AG08396 (cell line): ENCODE measurements around the gene KRT81.
A peak's percentile ranks its signal among the peaks of the same experiment; 100 is the strongest.
"Not testable (repeated sequence)": the region's sequence is repeated elsewhere in the genome, so short reads cannot be mapped to it uniquely, and the experiment has no call there.

ENCODE experiments used
- DNase-seq: peaks from one replicate; pipeline ENCODE4 v3.0.0; 2012; ENCODE audit warnings: low spot score, mixed read lengths

Gene KRT81

DNA sequence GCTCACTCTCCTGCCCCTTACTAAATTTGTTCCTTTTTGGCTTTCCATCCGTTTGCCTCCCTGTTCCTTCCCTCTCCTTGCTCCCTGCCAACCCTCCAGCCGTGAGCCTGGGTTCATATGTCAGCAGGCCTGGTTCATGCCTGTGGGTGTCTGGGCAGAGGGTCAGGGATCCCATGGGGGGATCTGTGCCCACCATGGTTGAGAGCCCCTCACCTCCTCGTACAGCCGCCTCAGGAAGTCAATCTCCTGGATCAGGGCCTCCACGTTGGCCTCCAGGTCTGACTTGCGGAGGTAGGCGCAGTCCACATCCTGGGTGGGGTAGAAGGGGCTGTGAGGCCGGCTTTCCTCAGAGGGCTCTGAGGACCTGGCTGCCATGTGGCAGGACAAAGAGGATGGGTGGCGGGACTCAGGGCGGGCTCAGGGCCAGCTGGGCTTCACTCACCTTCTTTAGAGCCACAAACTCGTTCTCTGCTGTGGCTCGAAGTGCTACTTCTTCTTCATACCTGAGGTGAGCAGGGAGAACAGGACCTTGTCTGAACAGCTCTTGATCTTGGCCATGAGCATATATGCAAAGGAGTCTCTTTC lies 26.2 kb upstream of the KRT81 start:
- no peak for DNase-seq

DNA sequence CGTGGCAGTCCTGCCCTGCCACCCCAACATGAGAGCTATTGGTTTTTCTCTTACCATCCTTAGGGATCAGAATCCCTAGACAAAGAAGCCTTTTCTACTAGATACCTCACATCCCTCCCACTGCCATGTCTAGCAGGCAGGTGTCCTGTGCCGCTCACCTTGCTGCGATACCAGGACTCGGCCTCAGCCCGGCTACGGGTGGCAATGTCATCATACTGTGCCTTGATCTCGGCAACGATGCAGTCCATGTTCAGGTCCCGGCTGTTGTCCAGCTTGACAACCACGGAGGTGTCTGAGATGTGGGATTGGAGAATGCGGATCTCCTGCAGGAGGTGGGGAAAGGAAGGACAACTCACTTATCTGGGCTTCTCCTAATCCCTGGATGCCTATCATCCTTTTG lies 25.4 kb upstream of the KRT81 start:
- no peak for DNase-seq

DNA sequence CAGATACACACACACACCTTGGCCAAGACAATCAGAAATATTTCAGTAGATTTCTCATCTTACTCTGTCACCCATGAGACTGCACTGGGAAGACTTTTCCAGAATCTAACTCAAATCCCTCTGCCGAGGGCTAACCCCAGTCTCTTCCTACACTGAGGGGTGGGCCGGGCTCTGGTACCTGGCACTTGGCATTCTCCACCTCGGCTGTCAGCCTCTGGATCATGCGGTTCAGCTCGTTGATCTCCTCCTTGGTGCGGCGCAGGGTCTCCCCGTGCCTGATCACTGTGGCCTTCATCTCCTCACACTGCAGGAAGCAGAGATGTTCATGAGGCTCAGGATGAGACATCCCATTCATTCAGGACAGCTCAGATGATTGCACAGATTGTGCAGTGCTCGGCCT lies 25.0 kb upstream of the KRT81 start:
- DNase-seq = no peak

DNA sequence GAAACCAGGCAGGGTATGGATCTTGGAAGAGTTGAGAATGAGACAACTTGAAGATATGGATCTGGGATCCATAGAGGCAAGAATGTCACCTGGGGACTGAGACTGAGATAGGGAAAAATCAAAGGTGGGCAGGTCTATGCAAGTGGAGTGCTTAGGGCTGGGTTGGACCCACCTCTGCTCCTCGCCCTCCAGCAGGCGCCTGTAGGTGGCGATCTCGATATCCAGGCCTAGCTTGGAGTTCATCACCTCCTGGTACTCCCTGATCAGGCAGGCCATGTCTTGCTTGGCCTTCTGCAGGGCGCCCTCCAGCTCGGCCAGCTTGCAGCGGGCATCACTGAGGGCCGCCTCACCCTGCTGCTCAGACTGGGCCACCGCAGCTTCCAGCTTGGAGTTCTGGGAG lies 24.4 kb upstream of the KRT81 start:
- not testable (repeated sequence) for DNase-seq

DNA sequence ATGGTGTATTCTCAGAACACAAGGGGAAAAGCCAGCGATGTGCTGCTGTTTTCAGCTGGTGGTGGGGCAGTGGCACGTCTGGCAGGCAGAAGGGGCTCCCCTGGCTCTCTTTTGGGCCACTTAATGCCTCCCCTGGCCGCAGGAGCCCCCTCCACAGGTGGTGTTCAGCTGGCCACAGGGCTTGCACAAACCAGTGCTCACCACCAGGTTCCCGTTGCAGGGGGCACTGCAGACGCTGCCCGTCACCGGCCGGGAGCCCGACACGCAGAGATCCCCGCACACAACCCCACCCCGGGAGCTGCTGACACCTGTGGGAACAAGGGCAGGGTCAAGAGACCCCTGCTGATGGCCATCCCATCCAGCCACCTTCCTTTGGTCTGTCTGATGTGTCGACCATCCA lies 23.2 kb upstream of the KRT81 start:
- no peak for DNase-seq

DNA sequence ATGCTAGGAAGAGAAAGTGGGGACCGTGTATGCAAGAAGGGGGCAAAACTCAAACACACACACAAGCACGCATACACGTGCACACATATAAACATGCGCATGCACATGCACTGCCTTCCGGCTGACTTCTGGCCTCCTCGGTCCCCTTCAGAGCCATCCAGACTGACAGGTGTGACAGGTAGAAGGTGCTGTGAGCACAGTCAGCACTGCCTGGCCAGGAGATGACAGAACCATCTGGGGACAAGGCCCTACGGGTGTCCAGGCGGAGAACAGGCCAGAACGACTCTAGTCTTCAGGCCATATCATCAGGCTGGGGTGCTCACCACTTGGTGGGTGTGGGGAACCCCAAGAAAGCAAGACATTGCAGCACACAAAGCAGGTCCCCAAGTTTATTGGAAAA lies 22.6 kb upstream of the KRT81 start:
- no peak for DNase-seq

DNA sequence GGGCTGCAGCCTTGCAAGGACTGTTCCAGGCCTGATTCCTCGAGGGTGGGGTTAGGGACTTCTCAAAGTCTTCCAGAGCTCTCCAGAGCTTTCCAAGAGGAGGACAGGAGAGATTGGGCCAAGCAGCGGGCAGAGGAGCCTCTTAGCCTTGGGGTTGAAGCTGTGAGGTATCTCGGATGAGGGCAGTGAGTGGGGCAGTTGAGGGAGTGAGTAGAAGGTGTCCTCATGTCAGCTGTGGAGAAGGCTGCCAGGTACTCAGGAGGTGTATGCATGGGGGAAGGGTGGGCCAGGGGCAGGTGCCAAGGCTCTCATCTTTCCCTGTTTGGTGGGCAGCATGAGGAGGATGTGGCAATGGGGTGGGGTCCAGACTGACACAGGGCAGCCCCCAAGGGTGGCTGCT lies 22.1 kb upstream of the KRT81 start:
- no peak for DNase-seq

DNA sequence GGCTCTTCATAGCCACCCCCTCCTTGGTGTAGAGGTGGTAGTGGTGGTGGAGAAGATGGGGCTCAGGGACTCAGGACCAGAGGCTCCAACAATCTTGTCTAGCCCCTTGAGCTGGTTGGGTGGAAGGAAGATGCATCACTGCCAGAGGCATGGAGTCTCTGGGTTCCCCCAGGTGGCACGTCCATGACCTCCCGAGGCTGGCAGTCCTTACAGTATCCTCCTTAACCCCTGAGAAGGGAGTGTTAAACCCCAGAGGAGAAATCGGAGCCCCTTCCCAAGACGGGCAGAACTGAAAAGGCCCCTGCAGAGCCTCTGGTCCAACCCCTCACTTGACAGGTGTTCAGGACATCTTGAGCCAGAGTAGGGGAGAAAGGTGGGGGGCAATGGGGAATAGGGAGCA lies 20.8 kb upstream of the KRT81 start:
- DNase-seq = no peak

DNA sequence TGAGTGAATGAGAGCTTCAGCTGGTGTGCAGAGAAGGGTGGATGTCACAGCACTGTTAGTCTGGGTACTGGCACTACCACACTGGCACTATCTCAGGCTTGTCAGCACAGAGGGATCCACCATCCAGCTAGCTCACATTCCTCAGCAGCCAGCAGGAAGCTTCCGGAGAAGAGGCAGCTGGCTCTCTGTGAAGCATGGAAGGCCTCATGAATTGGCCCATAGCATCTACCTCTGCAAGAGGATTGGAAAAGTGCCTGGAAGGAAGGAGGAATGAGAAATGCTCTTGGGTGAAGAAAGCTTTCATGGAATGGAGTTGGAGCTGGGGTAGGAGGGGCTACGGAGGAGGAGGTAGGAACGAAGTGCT lies 19.9 kb upstream of the KRT81 start:
- DNase-seq = peak; percentile 43

DNA sequence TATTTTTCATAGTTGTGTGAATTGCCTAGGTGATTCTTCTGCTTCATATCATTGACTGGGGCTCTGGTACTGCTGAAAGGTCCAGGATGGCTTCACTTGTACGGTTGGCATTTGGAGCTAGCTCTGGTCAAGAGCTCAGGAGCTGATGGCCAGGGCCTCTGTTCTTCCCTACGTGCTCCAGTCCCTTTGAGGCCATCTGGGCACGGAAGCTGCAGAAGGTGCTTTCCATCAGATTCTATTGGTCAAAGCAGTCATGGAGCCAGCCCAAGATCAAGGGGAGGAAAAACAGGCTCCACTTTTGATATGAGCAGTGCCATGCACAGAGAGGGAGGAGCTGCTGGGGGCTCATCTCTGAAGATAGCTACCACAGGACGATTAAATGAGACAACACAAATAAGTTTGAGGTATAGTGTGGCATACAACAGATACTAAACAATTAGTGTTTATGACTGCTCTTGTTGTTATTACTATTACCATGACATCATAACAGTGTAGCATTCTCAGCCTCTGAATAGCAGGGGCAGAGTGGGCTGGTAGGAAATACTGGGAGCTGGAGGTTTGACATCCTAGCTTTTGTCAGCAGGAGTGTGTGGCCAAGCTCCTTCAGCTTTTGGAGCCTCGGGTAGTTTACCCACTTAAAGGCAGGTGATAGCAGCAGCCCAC lies 19.4 kb upstream of the KRT81 start:
- peak; percentile 78 for DNase-seq

DNA sequence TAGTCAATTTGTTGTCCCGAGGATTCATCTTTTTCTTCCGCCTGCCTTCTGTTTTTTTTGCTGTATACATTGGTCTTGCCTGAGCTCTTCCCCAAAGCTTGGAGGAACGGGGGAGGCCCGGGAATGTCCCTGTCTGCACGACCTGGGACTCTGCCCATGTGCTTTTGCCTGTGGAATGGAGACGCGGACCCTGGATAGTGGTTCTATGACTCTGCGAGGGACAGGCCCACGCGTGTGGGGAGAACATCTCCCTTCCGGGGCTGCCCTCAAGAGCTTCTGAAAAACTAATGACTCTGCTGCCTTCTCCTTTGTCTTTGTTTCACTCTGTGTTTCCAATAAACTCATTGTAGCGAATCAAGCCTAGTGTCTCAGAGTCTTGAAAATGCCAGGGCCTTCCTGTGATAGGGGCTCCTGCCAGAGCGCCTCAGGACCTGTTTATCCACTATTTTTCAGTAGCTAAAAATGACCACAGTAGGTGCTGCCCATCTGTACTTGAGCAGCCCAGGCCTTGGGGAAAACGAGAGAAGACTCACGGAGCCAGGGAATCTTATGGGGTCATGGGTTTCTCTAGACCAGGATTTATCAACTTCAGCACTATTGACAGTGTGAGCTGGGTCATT lies 17.6 kb upstream of the KRT81 start:
- DNase-seq = no peak

DNA sequence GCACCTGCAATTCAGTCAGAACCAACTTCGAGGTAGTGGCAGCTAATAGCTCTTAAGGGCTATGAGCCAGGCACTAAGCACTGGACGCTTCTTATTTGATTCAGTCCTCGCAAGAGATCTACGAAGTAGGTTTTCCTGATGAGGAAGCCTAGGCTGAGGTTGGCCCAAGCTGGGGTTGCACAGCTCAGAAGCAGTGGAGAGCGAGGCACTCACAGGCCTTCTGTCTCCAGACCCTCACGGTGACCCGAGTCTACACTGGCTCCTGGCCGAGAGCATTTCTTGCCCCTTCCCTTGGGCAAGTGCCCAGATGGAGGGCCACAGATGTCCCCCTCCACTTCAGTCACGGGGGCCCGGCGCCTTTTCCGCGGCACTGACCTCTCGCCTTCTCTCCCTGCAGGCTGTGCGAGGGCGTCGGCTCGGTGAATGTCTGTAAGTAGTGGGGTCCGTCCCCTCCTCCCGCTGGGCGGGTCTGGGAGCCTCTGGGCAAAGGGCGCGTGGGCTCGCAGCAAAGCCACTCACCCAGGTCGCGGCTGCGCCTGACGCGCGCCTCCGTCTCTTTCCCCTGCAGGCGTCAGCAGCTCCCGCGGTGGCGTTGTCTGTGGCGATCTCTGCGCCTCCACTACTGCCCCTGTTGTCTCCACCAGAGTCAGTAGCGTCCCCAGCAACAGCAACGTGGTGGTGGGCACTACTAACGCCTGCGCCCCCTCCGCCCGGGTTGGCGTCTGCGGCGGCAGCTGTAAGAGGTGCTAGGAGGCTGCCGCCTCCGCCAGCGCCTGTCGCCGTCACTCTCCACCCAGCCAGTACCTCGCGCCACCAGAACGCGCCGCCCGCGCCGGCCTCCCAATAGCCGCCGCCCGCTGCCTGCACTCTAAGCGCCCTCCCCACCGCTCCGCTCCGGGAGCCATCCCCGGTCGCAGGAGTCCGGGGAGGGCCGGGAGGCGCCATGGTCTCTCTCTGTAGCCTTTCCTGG lies 16.8 kb upstream of the KRT81 start:
- DNase-seq = peak; percentile 77

DNA sequence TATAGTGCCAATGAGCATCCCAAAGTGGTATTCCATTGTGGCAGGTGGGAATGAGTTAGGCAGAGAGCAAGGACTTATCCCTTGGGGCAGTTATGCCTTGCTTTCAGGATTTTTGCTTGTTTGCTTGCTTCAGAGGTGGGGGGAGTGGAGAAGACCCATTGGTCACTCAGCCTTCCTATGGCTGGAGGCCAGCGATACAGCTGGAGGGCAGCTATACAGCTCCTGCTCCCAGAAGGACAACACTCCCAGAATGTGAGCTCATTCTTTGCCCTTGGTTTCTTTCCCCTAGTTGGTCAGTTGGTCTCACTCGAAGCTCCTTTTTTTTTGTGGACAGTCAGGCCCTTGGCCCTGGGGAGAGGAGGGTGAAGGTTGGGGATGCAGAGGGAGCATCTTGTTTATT lies 15.4 kb upstream of the KRT81 start:
- DNase-seq = no peak

DNA sequence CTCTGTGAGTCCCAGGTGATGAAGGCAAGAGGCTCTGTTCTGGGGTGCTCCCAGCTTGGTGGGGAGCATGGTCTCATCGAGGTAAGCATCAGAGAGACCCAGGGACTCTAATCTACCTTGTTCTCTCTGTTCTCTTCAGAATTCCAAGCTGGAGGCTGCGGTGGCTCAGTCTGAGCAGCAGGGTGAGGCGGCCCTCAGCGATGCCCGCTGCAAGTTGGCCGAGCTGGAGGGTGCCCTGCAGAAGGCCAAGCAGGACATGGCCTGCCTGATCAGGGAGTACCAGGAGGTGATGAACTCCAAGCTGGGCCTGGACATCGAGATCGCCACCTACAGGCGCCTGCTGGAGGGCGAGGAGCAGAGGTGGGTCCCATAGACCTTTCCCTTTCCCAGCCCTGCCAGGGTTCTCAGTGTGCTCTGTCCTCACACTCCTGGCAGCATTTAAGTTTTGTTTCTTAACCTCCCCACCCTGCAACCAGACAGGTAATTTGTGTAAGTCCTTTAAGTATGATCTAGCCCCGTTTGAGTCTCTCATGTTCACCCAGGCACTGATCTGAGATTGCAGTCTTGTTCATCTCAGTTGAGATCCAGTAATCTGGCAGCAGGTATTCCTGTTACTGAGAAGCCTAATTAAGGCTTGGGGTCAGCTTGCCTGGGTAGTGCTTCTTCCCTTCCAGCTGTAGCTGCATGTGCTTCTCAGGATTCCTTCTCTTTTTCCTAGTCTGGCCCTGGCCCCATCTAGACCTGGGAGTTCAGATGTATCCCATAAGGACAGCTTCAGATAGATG lies 14.8 kb upstream of the KRT81 start:
- DNase-seq = no peak

DNA sequence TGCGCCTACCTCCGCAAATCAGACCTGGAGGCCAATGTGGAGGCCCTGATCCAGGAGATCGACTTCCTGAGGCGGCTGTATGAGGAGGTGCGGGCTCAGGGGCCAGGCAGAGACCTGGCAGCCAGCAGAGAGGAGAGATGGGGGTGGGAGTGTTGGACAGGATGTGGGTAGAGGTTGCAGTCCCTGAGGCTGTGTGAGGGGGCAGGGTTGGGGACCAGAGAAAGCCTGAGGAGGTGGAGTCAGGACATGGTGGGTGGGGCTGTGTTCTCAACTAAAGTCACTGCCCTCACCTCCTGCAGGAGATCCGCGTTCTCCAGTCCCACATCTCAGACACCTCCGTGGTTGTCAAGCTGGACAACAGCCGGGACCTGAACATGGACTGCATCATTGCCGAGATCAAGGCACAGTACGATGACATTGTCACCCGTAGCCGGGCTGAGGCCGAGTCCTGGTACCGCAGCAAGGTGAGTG lies 13.6 kb upstream of the KRT81 start:
- not testable (repeated sequence) for DNase-seq

DNA sequence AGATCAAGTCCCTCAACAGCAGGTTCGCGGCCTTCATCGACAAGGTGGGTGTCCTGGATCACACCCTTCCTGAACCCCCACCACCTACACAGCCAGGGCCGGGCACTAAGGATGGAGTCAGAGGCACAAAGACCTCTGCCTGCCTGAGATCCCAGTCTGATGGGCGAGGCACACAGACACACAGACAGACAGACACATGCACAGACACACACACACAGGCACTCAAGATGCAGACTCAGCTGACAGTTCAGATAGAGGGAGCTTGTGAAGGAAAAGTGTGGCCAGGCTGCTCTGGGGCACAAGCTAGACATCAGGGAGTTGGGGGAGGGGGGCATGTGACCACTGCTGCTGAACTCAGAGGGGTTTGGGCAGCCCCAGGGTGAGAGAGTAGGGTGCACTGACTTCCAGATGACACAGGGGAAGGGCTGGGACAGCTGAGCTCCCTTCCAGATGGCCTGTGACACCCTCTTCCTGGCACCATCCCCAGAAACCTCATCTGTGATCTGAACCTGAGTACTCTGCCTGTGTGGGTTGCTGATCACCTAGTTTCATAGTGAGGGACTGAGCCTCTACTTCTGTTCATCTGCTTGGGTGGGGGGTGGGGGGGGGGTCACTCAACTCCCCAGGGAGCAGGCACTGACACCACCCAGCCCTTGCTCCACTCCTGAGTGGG lies 11.0 kb upstream of the KRT81 start:
- DNase-seq = not testable (repeated sequence)

DNA sequence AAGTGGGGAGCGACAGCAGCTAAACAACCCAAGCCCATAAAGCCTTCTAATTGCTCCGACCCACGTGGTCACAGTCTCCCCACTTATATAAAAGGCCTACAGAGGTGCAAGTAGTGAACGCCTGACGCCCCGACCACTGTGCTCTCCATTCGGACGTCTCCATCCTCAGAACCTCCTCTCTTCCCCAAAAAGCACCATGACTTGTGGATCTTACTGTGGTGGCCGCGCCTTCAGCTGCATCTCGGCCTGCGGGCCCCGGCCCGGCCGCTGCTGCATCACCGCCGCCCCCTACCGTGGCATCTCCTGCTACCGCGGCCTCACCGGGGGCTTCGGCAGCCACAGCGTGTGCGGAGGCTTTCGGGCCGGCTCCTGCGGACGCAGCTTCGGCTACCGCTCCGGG lies 10.4 kb upstream of the KRT81 start:
- DNase-seq = not testable (repeated sequence)

DNA sequence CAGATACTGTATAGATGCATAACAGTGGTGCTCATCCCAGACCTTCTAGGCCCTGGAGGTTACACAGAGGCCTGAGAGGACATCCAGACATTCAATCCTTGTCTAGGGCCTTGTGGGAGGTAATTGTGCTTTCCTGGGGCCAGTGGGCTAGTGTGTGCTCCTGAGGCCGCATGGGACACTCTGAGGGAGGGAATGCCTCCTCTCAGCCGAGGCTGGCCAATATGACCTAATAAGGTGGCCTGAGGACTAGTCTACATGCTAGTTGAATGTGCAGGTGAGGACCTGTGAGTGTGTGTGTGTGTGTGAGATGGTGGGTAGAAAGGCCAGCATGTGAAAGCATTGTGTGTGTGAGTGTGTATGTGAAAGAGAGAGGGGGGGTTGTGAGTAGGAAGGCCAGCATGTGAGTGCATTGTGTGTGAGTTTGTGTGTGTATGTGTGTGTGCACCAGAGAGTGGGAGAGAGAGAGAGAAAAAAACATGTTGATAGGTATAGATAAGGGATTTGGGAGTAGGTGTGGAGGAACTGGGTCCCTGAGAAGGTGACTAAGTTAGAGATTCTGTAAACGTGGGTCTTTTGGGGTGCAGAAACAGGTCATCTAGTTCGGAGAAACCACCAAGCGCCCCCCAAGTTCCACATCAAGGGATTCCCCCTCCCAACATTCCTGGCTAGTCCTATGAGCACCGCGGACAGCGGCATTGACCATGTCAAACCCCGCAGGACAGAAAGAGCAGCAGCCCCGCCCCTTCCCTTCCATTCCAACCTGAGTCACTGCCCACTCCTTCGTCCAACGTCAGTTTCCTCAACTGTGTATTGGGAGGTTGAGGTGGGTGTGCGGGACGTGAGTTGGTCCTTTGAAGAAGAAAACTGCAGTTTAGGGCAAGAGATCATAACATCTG lies 9.7 kb upstream of the KRT81 start:
- DNase-seq = no peak

DNA sequence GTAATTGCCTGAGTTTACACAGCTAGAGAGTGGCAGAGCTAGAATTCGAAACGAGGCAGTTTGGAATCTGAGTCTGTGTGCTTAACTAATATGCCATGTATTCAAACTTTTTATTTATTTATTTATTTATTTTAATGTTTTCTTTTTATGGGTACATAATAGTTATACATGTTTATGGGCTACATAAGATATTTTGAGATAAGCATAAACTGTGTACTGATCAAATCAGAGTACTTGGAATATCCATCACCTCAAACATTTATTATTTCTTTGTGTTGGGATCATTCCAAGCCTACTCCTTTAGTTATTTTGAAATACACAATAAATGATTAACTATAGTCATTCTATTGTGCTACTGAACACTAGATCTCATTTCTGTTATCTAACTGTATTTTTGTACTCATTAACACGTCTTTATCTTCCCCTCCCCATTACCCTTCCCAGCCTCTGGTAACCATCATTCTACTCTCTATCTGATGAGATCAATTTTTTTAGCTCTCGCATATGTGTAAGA lies 7.4 kb upstream of the KRT81 start:
- no peak for DNase-seq
